Measurements from ENCODE around the gene RBPJL.

The RBPJL gene

DNA sequence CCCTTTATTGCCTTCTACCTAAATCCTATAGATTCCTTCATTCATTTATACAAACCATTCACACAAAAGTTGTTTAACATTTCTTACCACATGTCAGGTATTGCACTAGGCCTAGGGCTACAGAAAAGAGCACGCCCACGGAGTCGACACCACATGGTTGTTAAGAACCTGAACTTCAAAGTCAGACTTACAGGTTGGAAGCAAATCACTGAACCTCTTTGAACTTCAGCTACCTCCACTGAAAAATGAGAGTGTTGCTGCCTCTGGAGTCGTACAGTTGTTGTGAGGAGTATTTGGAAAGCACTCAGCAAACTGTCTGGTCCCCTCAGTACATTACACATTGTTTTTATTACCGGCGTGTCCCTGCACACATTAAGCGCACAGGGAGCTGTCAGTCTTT is 48.9 kb upstream of the RBPJL start:
- ATAC-seq: no peak
- TF ChIP-seq PPARA (CRISPR knock-in tag; IDR thresholded peaks at IDR 0.05; ENCODE audit: borderline replicate concordance) (no peak), ESRRG (CRISPR knock-in tag; IDR thresholded peaks at IDR 0.05) (no peak), OSR1 (CRISPR knock-in tag; IDR thresholded peaks at IDR 0.05) (no peak), ISL1 (CRISPR knock-in tag; IDR thresholded peaks at IDR 0.05) (no peak), SNAI2 (CRISPR knock-in tag; IDR thresholded peaks at IDR 0.05) (no peak), ZC3H10 (CRISPR knock-in tag; IDR thresholded peaks at IDR 0.05) (no peak), TCF4 (CRISPR knock-in tag; IDR thresholded peaks at IDR 0.05; ENCODE audit: borderline replicate concordance) (no peak)
- TF ChIP-seq, protein P1, sequence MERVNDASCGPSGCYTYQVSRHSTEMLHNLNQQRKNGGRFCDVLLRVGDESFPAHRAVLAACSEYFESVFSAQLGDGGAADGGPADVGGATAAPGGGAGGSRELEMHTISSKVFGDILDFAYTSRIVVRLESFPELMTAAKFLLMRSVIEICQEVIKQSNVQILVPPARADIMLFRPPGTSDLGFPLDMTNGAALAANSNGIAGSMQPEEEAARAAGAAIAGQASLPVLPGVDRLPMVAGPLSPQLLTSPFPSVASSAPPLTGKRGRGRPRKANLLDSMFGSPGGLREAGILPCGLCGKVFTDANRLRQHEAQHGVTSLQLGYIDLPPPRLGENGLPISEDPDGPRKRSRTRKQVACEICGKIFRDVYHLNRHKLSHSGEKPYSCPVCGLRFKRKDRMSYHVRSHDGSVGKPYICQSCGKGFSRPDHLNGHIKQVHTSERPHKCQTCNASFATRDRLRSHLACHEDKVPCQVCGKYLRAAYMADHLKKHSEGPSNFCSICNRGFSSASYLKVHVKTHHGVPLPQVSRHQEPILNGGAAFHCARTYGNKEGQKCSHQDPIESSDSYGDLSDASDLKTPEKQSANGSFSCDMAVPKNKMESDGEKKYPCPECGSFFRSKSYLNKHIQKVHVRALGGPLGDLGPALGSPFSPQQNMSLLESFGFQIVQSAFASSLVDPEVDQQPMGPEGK (CRISPR knock-in tag; IDR thresholded peaks at IDR 0.05; ENCODE audit: borderline replicate concordance): no peak
- TF ChIP-seq, protein P2, sequence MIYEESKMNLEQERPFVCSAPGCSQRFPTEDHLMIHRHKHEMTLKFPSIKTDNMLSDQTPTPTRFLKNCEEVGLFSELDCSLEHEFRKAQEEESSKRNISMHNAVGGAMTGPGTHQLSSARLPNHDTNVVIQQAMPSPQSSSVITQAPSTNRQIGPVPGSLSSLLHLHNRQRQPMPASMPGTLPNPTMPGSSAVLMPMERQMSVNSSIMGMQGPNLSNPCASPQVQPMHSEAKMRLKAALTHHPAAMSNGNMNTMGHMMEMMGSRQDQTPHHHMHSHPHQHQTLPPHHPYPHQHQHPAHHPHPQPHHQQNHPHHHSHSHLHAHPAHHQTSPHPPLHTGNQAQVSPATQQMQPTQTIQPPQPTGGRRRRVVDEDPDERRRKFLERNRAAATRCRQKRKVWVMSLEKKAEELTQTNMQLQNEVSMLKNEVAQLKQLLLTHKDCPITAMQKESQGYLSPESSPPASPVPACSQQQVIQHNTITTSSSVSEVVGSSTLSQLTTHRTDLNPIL (CRISPR knock-in tag; IDR thresholded peaks at IDR 0.05; ENCODE audit: low read depth): no peak
- TF ChIP-seq, protein P3, sequence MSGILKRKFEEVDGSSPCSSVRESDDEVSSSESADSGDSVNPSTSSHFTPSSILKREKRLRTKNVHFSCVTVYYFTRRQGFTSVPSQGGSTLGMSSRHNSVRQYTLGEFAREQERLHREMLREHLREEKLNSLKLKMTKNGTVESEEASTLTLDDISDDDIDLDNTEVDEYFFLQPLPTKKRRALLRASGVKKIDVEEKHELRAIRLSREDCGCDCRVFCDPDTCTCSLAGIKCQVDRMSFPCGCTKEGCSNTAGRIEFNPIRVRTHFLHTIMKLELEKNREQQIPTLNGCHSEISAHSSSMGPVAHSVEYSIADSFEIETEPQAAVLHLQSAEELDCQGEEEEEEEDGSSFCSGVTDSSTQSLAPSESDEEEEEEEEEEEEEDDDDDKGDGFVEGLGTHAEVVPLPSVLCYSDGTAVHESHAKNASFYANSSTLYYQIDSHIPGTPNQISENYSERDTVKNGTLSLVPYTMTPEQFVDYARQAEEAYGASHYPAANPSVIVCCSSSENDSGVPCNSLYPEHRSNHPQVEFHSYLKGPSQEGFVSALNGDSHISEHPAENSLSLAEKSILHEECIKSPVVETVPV (CRISPR knock-in tag; IDR thresholded peaks at IDR 0.05): no peak

DNA sequence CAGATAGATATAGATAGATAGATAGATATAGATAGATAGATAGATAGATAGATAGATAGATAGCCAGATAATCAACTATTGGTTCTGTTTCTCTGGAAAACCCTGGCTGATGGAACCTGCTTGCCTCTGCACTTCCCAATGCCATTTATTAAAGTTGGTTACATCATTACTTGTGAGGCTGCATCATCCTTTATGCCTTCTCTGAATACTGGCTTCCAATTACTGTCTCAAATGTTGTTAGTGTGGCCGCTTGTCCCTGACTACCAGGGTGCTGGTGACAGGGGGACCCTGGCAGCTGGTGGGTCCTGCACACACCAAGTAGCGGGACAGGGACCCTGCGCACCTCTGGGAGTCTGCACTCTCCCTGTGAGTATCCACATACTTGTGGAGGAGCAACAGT is 48.4 kb upstream of the RBPJL start:
- TF ChIP-seq ARNTL (CRISPR knock-in tag; IDR thresholded peaks at IDR 0.05; ENCODE audit: borderline replicate concordance, low read depth): no peak
- TF ChIP-seq CSDC2 (CRISPR knock-in tag; IDR thresholded peaks at IDR 0.05): no peak
- TF ChIP-seq BACH2 (CRISPR knock-in tag; IDR thresholded peaks at IDR 0.05; ENCODE audit: borderline replicate concordance): no peak
- no peak for TF ChIP-seq TCF4 (CRISPR knock-in tag; IDR thresholded peaks at IDR 0.05; ENCODE audit: borderline replicate concordance)
- no peak for TF ChIP-seq TOX (CRISPR knock-in tag; IDR thresholded peaks at IDR 0.05; ENCODE audit: borderline replicate concordance)
- TF ChIP-seq ZFP30 (CRISPR knock-in tag; IDR thresholded peaks at IDR 0.05): no peak
- no peak for TF ChIP-seq RARB (CRISPR knock-in tag; IDR thresholded peaks at IDR 0.05)
- no peak for TF ChIP-seq PPARA (CRISPR knock-in tag; IDR thresholded peaks at IDR 0.05; ENCODE audit: borderline replicate concordance)
- TF ChIP-seq ZC3H10 (CRISPR knock-in tag; IDR thresholded peaks at IDR 0.05): no peak
- no peak for TF ChIP-seq ISL1 (CRISPR knock-in tag; IDR thresholded peaks at IDR 0.05)
- TF ChIP-seq ZFP3 (CRISPR knock-in tag; IDR thresholded peaks at IDR 0.05): no peak
- TF ChIP-seq ZNF70 (CRISPR knock-in tag; IDR thresholded peaks at IDR 0.05): no peak
- TF ChIP-seq ZNF565 (CRISPR knock-in tag; conservative IDR thresholded peaks at IDR 0.05; ENCODE audit: low read depth): no peak
- TF ChIP-seq, protein P3 (CRISPR knock-in tag; IDR thresholded peaks at IDR 0.05): no peak
- no peak for TF ChIP-seq ESRRG (CRISPR knock-in tag; IDR thresholded peaks at IDR 0.05)
- TF ChIP-seq, protein P1 (CRISPR knock-in tag; IDR thresholded peaks at IDR 0.05; ENCODE audit: borderline replicate concordance): no peak
- TF ChIP-seq SNAI2 (CRISPR knock-in tag; IDR thresholded peaks at IDR 0.05): no peak
- TF ChIP-seq GLIS3 (CRISPR knock-in tag; IDR thresholded peaks at IDR 0.05): no peak
- TF ChIP-seq, protein P4, sequence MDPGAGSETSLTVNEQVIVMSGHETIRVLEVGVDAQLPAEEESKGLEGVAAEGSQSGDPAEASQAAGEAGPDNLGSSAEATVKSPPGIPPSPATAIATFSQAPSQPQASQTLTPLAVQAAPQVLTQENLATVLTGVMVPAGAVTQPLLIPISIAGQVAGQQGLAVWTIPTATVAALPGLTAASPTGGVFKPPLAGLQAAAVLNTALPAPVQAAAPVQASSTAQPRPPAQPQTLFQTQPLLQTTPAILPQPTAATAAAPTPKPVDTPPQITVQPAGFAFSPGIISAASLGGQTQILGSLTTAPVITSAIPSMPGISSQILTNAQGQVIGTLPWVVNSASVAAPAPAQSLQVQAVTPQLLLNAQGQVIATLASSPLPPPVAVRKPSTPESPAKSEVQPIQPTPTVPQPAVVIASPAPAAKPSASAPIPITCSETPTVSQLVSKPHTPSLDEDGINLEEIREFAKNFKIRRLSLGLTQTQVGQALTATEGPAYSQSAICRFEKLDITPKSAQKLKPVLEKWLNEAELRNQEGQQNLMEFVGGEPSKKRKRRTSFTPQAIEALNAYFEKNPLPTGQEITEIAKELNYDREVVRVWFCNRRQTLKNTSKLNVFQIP (CRISPR knock-in tag; IDR thresholded peaks at IDR 0.05; ENCODE audit: borderline replicate concordance, low read depth): no peak
- TF ChIP-seq OSR1 (CRISPR knock-in tag; IDR thresholded peaks at IDR 0.05): no peak
- no peak for ATAC-seq

All from SK-N-SH treated with all-trans-retinoic acid at 6 μM for 48 hours (cell line).